GM19452 (cell line): ENCODE measurements around the gene METRN.
"Not testable (repeated sequence)": the region's sequence is repeated elsewhere in the genome, so short reads cannot be mapped to it uniquely, and the experiment has no call there.

ENCODE experiments used
- ATAC-seq: cut with Tn5 transposase; IDR thresholded peaks from one replicate; pipeline ENCODE4 v1.9.1; 2021; ENCODE audit not compliant: unreplicated experiment

METRN gene

DNA sequence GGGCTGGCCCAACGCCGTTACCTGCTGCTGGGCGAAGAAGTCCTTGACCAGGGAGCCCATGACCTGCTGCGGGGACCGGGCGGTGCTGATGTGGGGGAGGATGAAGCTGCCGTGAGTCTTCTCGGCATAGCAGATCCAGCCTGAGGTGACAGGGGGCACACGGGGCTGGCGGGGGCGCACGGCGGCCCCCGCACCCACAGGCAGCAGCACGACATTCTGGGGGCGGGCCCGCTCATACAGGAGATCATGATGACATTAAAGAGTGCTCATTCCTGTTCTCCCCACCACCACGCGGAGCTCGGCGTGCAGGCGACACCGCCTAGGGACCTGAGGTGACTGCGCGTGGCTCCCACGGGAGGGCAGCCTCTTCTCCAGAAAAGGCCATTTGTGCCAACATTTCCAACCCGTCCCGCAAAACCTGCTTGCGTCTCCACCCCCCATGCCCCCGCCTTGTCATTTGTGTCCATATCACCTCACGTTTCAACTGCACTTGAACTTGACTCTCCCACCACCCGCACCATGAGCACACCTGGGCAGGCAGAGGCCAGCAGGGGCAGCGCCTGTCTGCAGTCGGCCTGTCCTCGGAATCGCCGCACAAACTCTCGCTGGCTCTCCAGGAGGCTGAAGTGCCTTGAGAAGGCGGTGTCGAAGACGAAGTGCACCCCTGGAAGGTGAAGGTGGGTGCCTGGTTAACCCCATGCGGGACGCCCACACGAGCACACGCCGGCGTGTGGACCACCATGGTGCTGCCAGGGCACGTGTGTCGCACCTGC lies 19.5 kb downstream of the METRN start:
- ATAC-seq, result no peak

DNA sequence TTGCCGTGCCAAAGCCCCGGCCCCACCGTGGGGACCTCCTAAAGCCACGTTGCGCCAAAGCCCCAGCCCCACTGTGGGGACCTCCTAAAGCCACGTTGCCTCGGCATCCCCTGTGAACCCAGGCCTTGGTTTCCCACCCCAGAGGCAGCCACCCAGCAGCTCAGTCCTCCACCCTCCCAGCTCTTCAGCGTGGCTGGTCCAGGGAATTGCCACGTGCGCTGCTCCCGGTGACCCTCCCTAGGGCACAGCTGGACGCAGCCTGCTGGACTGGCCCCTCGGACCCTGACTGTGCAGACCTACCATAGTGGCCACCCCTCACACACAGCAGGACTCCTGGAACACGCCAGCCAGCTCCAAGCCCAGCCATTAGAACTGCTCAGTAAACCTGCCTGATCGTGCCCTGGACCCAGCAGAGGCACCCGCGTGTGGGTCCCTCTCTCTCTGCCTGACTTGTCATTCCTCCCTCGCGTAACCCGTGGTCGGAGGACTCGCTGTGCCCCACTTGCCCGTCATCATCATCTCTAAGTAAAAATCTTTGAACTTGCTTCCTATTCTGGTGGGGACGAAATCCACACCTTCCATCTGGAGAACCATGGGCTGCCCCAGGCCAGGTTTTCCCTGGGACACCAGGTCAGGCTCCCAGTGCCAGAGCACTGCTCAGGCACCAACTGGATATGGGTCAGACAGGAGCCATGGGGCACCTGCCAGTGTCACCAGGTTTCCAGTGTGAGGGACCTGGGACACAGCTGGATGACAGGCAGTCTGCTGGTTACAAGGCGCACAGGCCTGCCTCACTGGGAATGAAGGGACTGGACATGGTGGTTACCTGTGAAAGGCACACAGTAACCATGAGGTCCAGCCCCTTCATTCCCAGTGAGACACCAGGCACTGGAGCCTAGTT lies 20.3 kb downstream of the METRN start:
- no peak for ATAC-seq

DNA sequence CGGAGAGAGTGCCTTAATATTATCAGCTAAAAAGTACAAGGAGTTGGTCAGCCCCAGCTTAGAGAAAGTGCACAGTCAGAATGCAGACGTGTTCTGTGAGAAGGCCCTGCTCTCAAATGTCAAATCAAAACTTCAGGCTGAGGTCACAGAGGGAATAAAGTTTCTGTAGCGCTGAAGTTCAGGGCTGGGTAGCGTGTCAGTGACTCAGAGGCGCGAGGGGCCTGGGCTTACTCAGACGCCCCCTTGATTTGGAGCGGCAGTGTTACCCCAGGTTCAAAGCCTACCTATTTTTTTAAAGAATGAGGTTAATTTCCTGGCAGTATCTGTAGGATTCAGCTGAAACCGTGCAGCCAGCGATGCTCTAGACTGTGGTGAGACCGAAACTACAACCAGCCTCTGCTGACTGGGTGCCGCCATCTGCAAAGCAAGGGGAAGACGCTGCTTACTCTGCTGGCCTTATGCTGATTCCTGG lies 21.1 kb downstream of the METRN start:
- no peak for ATAC-seq

DNA sequence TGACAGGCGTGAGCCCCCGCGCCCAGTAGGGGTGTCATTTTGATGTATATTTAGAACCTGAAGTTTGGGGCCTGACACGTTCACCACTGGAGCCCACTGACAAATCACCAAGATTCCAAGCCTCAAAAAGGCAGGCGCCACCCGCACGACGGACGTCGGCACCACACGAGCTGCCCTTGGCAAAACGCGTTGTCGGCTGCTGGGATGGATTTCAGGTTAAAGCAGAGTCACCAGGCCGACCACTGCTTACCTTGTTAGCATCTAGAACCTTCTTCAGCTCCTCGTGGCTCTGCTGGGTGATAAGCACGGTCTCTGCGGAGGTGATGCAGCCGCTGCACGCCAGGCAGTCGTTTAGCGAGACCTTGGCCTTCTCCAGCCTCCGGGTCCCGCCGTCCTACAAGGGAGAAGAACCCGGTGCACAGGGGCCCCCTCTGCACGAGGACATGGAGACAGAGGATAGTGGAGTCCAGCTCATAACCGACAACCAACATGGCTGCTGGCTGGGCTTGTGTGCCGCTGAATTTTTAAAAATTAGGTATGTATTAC lies 22.1 kb downstream of the METRN start:
- no peak for ATAC-seq

DNA sequence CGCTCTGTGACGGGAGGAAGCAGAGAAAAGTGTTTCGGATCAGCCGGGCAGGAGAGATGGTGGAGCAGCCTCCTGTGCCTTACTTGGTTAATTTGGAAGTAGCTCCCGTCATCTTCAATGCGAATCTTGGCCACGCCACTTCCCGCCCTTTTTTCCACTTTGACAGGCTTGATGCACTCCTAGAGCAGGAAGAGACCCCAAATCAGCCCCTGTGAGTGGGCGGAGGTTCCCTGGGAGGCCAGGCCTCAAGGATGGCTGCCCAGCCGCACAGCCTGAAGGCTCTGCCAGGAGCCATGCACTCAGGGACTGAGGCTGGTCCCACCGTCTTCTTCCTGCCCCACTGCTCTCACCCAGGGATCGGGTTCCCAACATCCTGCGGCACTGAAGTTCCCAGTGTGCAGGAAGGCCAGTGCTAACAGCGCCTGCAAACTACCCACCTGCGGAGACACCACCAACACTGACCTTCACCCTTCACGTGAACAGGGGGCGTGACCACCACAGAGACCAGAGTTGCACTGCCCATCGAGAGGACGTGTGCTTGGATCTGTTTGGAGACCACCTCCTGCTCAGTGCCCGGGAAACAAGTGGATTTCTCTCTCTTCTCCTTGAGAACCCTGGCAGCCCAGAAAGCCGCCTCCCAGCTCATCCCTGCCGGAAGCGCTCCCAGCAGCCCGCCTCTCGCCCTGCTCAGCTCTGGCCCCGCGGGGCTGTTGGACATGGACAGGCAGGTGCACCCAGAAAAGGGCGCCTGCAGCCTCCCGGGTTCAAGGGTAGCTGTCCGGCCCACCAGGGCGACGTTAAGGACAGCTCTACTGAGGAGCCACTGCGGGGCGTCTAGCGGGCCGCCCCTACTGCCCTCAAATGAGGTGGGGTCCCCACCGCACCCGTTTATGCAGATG lies 24.9 kb downstream of the METRN start:
- no peak for ATAC-seq

DNA sequence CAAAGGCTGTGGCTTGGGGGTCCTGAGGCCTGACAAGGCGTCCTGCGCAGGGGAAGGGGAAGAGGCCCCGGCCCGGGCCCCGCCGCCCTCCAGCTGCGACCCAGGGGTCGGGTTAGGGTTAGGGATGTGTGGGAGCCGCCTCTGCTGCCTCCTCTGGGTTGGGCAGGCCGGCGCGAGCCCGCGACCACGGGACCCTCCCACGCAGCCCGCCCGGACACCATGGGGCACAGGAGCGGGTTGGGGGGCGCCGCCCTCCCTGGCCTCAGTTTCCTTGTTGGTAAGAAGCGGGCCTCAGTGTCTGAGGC lies 25.5 kb downstream of the METRN start:
- ATAC-seq, result peak; percentile 8

DNA sequence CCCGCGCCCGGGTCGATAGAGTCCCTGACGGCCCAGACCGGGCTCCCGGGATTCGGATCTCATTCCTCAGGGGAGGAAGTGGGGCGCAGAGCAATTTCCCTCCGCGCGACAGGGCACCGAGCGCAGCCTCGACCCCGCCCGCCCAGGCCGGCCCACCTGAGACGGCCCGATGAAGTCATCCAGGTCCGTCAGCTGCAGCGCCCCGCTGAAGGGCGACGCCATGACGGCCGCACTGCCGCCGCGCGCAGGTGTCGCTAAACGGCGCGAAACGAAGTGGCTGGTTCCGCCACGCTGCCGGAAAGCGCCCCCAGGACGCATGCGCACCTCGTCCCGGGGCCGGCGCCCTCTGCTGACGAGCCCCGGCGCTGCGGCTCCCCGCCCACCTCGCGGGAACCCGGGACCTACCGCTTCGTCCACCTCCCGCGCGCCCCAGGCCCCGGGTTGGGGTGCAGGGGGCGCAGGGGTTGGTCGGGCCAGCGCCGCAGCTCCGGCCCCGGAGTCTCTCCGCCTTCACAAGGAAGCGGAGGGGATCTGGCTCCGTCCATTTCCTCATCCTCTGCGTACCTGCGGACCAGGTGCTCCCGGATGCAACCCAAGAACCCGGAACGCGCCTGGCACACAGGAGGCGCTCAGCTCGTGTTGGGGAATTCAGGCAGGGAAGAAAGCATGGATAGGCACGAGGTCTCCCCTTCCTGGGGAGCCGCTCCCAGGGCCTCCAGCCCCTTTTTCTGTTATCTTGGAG lies 26.0 kb downstream of the METRN start, which contains the start of gene CIAO3:
Gene CIAO3, minus strand, starts transcription at position 234 of the 742 bp plus-strand sequence. Its CDS starts 12 bp downstream, at position 222.
- peak; percentile 71 for ATAC-seq

DNA sequence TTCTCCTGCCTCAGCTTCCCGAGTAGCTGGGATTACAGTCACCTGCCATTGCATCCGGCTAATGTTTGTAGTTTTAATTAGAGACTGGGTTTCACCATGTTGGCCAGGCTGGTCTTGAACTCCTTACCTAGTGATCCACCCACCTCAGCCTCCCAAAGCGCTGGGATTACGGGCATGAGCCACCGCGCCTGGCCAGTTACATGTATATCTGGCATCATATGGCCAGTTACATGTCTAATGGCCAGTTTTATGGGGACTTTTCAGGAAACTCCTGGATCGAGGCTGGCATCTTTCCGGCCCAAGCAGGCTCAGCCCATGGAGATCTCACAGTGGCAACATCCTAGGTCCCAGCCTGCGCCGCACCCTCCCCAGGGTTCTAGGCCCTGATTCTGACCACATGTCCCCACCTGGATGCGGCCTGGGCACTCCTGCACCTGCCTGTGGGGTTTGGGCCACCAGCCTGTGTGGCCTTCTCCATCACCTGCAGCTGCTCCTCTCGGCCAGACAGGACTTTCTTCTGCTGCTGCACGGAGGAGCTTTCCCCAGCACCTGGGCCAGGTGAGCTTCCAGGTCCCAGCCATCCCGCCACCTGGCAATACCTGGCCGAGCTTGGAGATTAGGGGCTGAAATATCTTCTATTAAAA lies 27.2 kb downstream of the METRN start:
- ATAC-seq, result no peak

DNA sequence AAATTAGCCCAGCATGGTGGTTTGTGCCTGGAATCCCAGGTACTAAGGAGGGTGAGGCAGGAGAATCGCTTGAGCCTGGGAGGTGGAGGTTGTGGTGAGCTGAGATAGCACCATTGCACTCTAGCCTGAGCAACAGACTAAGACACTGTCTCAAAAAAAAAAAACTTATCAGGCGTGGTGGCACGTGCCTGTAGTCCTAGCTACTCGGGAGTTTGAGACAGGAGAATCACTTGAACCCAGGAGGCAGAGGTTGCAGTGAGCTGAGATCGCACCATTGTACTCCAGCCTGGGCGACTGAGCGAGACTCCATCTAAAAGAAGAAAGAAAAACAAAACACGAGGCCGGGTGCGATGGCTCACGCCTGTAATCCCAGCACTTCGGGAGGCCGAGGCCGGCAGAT lies 28.0 kb downstream of the METRN start:
- ATAC-seq, result not testable (repeated sequence)

DNA sequence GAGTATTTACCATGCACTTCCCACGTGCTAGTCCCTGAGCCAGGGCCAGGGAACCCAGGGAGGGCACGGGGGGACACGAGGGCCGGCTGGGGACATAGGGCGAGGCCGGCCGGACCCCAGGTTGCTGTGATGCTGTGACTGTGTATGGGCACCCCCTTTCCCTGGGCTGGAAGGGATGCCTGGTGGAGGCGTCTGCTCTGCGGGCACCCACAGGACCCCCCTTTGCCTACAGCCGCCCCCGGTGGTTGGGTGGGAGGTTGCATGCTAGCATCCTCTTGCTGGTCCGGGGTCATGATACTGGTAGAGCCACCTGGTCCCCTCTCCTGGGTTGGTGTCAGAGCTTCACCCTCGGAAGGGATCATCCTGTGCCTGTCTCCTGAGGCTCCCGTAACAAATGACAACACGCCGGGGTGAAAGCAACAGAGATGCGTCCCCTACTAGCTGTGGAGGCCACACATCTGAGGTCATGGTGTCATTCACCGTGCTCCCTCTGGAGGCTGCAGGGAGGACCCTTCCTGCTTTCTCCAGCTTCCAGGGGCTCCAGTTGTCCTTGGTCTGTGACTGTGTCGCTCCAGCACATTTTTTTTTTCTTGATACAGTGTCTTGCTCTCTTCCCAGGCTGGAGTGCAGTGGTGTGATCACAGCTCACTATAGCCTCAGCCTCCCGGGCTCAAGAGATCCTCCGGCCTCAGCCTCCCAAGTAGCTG lies 29.0 kb downstream of the METRN start:
- ATAC-seq, result no peak

DNA sequence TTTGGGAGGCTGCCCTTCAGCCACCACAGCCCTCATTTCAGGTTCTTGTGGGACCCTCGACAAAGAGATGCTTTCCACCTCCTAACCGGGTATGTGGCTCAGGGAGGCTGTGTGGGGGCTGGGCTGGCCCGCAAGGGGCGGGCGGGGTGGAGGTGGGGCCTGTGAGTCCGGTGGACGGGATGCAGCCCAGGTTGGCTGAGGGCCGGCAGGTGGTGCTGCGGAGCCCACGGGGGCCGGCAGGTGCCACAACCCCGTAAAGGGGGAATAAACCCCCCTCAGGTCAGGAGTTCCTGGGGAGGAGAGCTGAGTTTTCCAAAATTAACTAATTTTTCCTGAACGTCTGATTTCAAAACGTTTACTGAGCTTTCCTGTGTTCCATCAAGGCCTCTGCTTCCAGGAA lies 30.8 kb downstream of the METRN start:
- no peak for ATAC-seq

DNA sequence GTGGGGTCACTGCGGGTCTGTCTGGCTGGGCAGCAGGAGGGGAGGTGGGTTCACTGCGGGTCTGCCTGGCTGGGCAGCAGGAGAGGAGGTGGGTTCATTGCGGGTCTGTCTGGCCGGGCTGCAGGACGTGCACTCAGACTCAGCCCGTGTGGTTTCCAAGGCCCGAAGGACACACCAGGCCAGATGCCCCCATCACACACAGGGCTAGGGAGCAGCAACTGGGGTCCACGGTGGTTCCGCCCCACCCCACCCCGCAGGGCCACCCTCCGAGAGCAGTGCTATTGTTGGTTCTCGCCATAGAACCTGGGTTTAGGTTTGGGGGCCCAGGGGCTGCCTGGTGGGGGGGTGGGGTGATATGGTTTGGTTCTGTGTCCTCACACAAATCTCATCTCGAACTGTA lies 31.7 kb downstream of the METRN start:
- ATAC-seq, result no peak

DNA sequence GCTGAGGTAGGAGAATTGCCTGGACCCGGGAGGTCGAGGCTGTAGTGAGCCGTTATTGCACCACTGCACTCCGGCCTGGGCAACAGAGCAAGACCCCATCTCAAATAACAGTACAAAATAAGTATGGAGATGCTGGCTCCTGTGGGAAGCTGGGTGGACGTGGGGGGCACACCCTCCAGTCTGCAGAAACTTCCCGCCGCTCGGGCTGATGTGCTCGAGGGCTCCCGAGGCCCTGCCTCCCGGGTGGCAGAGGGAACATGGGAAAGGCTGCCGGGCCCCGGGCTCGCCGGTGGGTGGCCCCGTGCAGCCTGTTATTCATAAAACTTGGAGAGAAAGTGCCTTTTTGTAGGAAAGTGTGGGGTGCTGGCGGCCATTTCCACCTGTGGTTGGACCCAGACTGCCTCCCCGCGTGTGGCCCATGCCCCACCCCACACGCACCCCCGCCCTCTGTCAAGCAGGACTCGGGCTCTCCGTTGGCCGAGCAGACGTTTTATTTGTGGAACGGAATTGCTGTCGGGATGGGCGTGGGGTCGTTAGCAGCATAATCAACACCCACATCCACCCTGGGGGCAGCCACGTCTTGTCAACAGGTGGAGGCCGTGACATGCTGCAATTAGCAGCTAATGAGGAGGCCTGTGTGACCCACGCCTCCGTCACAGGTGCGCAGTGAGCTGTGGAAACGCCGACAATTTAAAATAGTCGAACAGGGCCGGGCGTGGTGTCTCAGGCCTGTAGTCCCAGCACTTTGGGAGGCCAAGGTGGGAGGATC lies 33.2 kb downstream of the METRN start:
- ATAC-seq, result no peak

DNA sequence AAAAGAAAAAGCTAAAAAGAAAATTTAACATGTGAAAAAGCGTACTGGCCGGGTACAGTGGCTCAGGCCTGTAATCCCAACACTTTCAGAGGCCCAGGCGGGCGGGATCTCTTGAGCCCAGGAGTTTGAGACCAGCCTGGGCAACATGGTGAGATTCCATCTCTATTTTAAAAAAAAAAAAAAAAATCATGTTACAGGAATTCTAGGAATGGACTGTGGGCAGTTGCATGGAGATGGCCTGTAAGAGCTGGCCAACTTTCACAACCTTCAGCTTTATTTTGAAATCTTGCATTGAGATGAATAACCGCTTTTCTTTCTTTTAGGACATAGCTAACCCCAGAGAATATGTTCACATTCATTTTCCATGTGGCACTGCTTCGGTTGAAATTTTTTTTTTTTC lies 34.1 kb downstream of the METRN start:
- ATAC-seq, result no peak

DNA sequence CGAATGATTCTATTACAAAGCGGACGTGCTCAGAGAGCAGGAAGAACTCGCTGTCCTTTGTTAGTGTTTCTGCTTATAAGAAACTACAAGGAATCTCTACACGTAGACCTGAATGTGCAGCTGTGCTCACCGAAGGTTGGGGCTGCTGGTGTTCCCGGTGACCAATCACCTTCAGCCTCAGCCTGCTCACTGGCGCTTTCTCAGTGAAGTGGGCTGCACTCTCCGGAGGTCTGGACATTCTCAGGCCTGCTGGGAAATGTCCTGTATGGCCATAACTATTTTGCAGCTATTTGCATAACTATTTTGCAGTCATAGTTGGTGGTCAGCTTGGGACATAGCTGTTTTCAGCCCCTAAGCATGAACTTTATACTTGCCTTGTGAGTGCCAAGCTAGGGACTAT lies 35.6 kb downstream of the METRN start:
- no peak for ATAC-seq

DNA sequence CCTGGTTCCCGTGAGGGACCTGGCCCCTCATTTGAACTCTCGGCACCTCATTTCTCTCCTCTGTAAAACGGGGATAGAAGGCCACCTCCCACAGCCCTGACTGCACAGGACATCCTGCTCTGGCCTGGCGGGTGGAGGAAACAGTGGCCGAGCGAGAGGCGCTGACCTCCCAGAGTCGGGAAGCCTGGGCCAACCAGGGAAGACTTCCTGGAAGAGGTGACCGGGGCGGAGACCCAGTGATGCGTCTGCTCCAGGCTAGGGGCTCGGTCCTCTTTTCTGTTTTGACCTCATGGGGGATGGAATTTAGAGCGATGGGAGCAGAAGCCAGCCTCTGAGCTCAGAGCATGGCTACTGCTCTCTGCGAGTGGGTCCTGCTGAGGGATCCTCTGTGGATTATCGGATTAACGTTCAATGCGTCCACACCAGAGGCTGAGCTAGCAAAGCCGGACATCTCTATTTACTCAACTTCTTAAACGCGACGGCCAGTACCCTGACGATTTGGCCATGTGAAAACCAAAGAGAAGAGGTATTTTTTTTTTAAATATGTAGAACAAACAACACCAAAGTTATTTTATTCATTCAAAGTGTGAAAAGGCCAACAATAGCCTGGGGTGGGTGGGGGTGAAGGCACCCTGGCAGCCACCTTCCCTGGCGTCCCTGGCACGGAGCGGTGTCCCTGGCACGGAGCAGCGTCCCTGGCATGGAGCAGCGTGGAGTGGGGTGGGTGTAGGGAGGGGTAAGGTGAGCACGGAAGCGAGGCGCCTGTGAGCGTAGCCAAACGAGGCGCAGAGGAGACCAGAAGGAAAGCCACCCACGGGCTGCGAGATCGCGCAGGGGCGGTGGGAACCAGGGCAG lies 36.5 kb downstream of the METRN start:
- no peak for ATAC-seq

DNA sequence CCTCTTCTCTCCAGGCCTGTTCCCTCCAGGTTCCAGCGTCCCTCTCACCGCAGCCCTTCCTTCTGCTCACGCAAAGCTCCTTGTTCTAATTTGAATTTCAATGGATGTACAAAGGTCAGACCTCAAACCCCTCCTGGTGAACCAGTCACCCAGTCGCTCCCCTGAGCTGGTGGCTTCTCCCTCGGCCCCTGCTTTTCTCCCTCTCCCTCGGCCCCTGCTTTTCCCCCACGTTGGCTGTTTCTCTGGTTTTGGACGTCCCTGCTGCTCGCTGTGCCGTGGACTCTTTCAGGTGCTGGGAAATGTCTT lies 37.0 kb downstream of the METRN start:
- no peak for ATAC-seq
